Transverse colon (tissue), 4 donors: ENCODE data around the gene DEK.

Source experiments
- CTCF ChIP-seq, 5 experiments: fragments of 200-600 bp in 3 of 5; fragments of 450-650 bp in 2 of 5; sonication (generic) in 3 of 5; IDR thresholded peaks; 1 replicate in 2 of 5; 2 replicates in 3 of 5; pipeline ENCODE4 v1.5.1; 2016 to 2017; ENCODE audit warnings: antibody characterized with exemption in 5 of 5, inconsistent platforms in 3 of 5, mild to moderate bottlenecking in 2 of 5, moderate library complexity in 1 of 5
- EP300 ChIP-seq: sonication (generic); formaldehyde crosslinking; IDR thresholded peaks from one replicate; pipeline ENCODE4 v1.6.1; 2017; ENCODE audit warnings: antibody characterized with exemption, low read depth
- POLR2A ChIP-seq: fragments of 450-650 bp; IDR thresholded peaks from one replicate; pipeline ENCODE4 v1.6.1; 2016; ENCODE audit warnings: antibody characterized with exemption, mild to moderate bottlenecking, moderate library complexity
- POLR2AphosphoS5 ChIP-seq, 3 donors: sonication (generic); formaldehyde crosslinking; IDR thresholded peaks; one replicate each; pipeline ENCODE4 v1.6.1; 2016; ENCODE audit warnings: antibody characterized with exemption in 3 of 3

GRCh38 chr6:18289283-18289682 is 25.0 kb upstream of the DEK start:
- TF ChIP-seq CTCF (IDR thresholded peaks at IDR 0.05): no peak
- TF ChIP-seq POLR2A: no peak
- TF ChIP-seq POLR2AphosphoS5 (IDR thresholded peaks at IDR 0.05): no peak
- no peak for TF ChIP-seq EP300
